AG04449 (cell line): ENCODE measurements around the gene PASK.

ENCODE experiments used
- CTCF ChIA-PET: fragments of 350-600 bp; formaldehyde crosslinking; extraction: SDS; loops from one replicate; lab custom pipeline; 2021; ENCODE audit warnings: antibody characterized with exemption; lab: Yijun Ruan, JAX
- POLR2A ChIA-PET: fragments of 400-600, 350-600 bp; formaldehyde crosslinking; extraction: SDS; loops from one replicate; lab custom pipeline; 2020; ENCODE audit warnings: antibody characterized with exemption, inconsistent platforms; lab: Yijun Ruan, JAX
- DNase-seq: peaks from one replicate; pipeline ENCODE4 v3.0.0-alpha.2; 2010; ENCODE audit warnings: low read depth, low spot score
- H3K4me3 ChIP-seq: 2 replicates; pipeline ENCODE4 v1.5.1; 2011; ENCODE audit warnings: low read depth, mild to moderate bottlenecking, control low read depth, low read length
- TF ChIP-seq, protein P1 (sequence below): IDR thresholded peaks from one replicate; pipeline ENCODE4 v1.5.1; 2011; ENCODE audit warnings: mild to moderate bottlenecking, moderate library complexity, low read length, control low read depth, inconsistent platforms; ENCODE audit not compliant: insufficient read depth; ENCODE audit errors: missing control alignments

PASK gene

DNA sequence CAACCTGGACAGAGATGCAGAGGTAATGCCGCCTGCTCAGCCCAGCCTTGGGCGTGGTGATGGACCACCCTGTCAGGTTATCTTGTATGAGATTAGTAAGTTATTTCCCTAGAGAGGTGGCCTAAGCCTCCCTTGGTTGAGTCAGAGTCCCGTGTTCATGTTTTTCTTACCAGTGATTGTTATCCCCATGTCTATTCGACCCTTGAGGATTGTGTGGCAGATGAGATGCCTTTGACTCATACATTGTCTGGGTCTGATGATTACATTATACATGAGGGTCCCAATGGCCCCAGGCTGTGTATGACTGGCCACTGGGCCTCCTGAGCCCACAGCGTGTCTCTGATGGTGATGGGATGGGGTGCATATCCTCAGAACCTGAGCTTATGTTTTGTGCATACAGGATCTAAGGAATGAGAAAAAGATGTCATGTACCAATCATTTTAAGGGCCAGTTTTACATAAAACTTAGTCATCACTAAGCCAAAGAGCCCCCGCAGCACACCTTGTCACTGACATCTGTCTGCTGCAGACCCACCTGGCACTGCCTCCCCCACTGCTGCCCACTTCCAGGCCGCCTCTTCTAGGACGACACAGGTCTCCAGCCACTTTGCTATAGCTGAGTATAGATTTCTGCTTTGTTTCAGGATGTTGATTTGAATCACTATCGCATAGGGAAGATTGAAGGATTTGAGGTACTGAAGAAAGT lies 8.7 kb upstream of the PASK start:
- ChIA-PET POLR2A (interaction anchor here (1.3 kb wide), 1 partner anchor 56 kb away, joined by 3 read pairs; the partner anchor contains the start of gene MTERF4), CTCF (interaction anchor here (1.3 kb wide), 1 partner anchor 9 kb away, joined by 3 read pairs; the partner anchor contains the start of gene PASK)
- H3K4me3 ChIP-seq, result no peak overlapping the region
- DNase-seq, result no peak
- TF ChIP-seq, protein P1, sequence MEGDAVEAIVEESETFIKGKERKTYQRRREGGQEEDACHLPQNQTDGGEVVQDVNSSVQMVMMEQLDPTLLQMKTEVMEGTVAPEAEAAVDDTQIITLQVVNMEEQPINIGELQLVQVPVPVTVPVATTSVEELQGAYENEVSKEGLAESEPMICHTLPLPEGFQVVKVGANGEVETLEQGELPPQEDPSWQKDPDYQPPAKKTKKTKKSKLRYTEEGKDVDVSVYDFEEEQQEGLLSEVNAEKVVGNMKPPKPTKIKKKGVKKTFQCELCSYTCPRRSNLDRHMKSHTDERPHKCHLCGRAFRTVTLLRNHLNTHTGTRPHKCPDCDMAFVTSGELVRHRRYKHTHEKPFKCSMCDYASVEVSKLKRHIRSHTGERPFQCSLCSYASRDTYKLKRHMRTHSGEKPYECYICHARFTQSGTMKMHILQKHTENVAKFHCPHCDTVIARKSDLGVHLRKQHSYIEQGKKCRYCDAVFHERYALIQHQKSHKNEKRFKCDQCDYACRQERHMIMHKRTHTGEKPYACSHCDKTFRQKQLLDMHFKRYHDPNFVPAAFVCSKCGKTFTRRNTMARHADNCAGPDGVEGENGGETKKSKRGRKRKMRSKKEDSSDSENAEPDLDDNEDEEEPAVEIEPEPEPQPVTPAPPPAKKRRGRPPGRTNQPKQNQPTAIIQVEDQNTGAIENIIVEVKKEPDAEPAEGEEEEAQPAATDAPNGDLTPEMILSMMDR, result no peak

DNA sequence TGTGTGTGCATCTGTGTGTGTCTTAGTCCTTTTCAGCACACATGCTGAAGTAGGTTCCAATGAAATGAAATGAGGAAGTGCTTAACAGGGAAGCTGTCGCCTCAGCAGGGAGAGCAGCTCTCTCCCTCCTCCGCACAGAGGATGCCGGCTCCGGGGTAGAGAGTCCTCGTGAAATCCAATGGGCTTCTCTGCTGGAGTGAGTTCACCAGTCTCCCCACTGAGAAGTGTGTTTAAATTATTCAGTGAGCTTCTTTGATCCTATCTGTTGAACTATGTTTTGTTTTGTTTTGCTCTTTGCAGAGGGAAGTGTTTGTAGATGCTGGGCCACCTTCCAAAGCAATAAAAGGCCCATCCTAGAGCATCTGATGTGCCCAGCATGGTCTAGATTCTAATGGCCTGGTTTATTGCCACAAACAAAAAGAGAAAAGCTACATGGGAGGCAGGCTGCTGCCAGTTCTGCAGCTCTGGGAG lies 7.7 kb upstream of the PASK start:
- TF ChIP-seq, protein P1, result no peak
- ChIA-PET POLR2A (interaction anchor here (1.3 kb wide), 1 partner anchor 55 kb away, joined by 3 read pairs; the partner anchor contains the start of gene MTERF4), CTCF (interaction anchor here (1.3 kb wide), 1 partner anchor 8 kb away, joined by 3 read pairs; the partner anchor contains the start of gene PASK)
- no peak overlapping the region for H3K4me3 ChIP-seq
- no peak for DNase-seq

DNA sequence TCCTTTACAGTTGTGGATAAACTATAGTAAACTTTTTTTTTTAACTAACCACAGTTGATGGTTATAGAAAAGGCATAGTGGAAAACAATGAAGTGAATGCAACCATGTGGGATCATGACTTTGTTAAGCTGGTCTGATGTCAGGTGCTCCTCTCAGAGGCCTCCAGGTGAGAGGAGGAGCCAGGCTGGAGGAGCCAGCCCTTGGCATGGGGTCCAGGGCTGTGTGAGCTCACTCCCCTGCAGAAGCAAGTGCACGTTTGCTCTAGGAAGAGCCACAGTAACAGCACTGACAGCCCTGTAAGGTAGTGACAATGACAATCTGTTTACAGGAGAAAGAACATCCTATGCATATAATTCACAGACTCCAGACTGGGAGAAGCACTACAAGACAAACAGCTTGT lies 6.7 kb upstream of the PASK start:
- TF ChIP-seq, protein P1, result no peak
- ChIA-PET CTCF (no interaction called here), POLR2A (no interaction called here)
- no peak overlapping the region for H3K4me3 ChIP-seq
- DNase-seq, result no peak

DNA sequence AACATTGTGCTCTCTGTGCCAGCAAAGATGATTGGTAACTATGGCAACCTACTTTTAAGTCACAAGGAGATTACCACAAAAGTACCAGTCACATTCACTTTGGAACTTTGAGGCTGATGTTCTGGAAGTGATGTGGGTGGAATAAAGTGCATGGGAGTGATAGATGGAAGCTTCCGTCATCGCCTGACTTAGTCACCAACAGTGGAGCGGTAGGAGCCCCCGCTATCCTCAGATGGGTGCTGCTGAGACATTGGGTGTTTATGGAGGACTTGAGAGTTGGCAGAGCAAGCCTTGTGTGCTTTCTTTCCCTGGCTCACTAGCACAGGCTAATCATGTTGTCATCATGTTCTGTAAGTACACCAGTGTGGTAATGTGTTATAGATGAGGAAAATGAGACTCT lies 5.6 kb upstream of the PASK start:
- no peak for DNase-seq
- no peak overlapping the region for H3K4me3 ChIP-seq
- CTCF ChIA-PET, result no interaction called here
- POLR2A ChIA-PET, result no interaction called here
- TF ChIP-seq, protein P1, result no peak

DNA sequence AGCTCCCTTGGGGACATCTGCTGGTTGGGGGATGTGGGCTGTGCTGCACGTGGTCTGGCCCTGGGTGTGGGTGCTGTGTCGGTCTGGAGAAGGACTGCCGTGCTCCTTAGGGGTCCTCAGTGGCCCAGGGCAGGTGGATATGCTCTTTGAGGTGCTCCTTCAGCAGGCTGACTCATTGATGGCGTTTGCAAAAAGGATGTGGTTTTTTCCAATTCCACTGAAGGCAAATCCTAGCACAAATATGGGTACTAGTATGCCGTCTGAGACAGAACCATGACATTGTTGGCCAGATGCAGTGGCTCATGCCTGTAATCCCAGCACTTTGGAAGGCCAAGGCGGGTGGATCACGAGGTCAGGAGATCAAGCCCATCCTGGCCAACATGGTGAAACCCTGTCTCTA lies 4.3 kb upstream of the PASK start:
- TF ChIP-seq, protein P1, result no peak
- ChIA-PET POLR2A (no interaction called here), CTCF (no interaction called here)
- DNase-seq, result no peak
- no peak overlapping the region for H3K4me3 ChIP-seq

DNA sequence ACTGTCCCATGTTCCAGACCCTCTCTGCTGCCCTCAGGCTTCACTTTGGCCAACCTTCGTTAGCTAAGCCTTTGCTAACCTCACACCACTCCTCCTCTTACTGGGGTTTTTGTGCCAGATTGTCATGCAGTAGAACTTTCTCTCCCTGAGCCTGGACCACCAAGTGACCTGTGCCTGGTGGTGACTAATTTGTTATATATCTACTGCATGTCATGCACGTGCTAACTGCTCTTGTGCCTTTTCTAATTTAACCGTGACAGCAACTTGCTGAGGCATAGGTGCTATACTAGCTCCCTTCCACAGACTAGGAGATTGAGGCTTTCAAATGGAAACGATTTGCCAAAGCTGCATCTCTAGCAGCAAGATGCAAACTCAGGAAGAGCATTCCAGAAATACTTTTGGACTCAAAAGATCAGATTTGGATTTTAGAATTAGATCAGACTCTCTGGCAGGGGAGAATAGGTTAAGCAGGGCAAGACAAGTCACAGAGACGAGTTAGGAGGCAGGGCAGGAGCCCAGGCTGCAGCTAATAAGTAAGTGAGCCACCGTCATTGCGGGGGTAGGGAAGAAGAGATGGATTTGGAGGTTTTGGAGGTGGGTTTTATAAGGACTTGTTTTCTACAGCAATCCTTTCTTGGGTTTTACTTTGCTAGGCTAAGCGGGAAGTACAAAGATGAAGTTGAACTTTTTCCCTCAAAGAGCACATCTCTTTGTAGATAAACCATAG lies 2.8 kb upstream of the PASK start:
- TF ChIP-seq, protein P1, result no peak
- ChIA-PET POLR2A (no interaction called here), CTCF (no interaction called here)
- DNase-seq, result no peak
- no peak overlapping the region; the same call in 1 of the 2 replicates for H3K4me3 ChIP-seq
